Gastroesophageal sphincter (tissue), 4 donors: ENCODE data around the gene POT1. TPM values are rescaled to one million over a fixed set of nuclear protein-coding genes. Genes with fewer than 3 reads are reported as not detected.

Experiments used
- ATAC-seq: fragments of 150-250 bp; one replicate; pipeline ENCODE4 v1.9.1; 2016; ENCODE audit warnings: mild to moderate bottlenecking, moderate library complexity
- H3K27ac ChIP-seq, 4 donors: fragments of 200-600 bp; sonication (generic) in 3 of 4; 1 replicate in 3 of 4; 2 replicates in 1 of 4; pipeline ENCODE4 v1.5.1; 2016 to 2019
- H3K27me3 ChIP-seq: fragments of 200-600 bp; sonication (generic); one replicate; pipeline ENCODE4 v1.5.1; 2019
- H3K36me3 ChIP-seq, 2 donors: fragments of 200-600 bp; sonication (generic); one replicate each; pipeline ENCODE4 v1.5.1; 2019; ENCODE audit warnings: control low read depth in 1 of 2
- H3K4me1 ChIP-seq, 3 donors: fragments of 200-600 bp; sonication (generic); 1 replicate in 2 of 3; 2 replicates in 1 of 3; pipeline ENCODE4 v1.5.1; 2016 to 2019; ENCODE audit warnings: control low read depth in 2 of 3
- H3K4me3 ChIP-seq, 2 donors: fragments of 200-600 bp; sonication (generic); one replicate each; pipeline ENCODE4 v1.5.1; 2019; ENCODE audit warnings: mild to moderate bottlenecking in 1 of 2, moderate library complexity in 1 of 2
- H3K9me3 ChIP-seq, 3 donors: fragments of 200-600 bp; sonication (generic); one replicate each; pipeline ENCODE4 v1.5.1; 2017 to 2019; ENCODE audit warnings: control low read depth in 2 of 3
- CTCF ChIP-seq, 4 experiments: fragments of 200-600 bp in 2 of 4; fragments of 450-650 bp in 2 of 4; sonication (generic) in 1 of 4; IDR thresholded peaks; one replicate each; pipeline ENCODE4 v1.5.1; 2017 to 2019; ENCODE audit warnings: antibody characterized with exemption in 4 of 4, mild to moderate bottlenecking in 2 of 4, moderate library complexity in 2 of 4
- EP300 ChIP-seq: sonication (generic); formaldehyde crosslinking; IDR thresholded peaks from one replicate; pipeline ENCODE4 v1.6.1; 2017; ENCODE audit warnings: antibody characterized with exemption, mild to moderate bottlenecking
- POLR2A ChIP-seq, 2 donors: fragments of 450-650 bp; IDR thresholded peaks; one replicate each; pipeline ENCODE4 v1.6.1; 2017; ENCODE audit warnings: antibody characterized with exemption in 2 of 2, mild to moderate bottlenecking in 2 of 2, moderate library complexity in 1 of 2
- POLR2AphosphoS5 ChIP-seq: sonication (generic); formaldehyde crosslinking; IDR thresholded peaks from one replicate; pipeline ENCODE4 v1.6.1; 2017; ENCODE audit warnings: antibody characterized with exemption
- WGBS, 2 donors: methylation state at CpG; one replicate each; pipeline ENCODE4 v1.1.5; 2018; ENCODE audit warnings: low coverage in 1 of 2; 5-methylcytosine and 5-hydroxymethylcytosine counted together
- total RNA-seq, 4 donors: library from RNA; depleted of rRNA; stranded (reverse); fragments of >200 nt; gene quantifications; one replicate each; pipeline ENCODE4 v1.1.0, GENCODE V29; 2016

The POT1 gene
- total RNA-seq, 4 donors from 2014 or later = 17.9 to 32.7 (median 25.6) TPM

- H3K27me3 ChIP-seq = no peaks in the 10 kb centered on the region
- no peak overlapping the region for H3K4me3 ChIP-seq
- H3K4me1 ChIP-seq = no peaks in the 10 kb centered on the region
- no peak overlapping the region for H3K27ac ChIP-seq
- H3K9me3 ChIP-seq = peaks cover 0 to 8% (median 0%) of the 10 kb centered on the region in 3 donors
- no peak for ATAC-seq
- TF ChIP-seq POLR2AphosphoS5 (no peak), POLR2A (IDR thresholded peaks at IDR 0.05) (no peak), EP300 (no peak), CTCF (IDR thresholded peaks at IDR 0.05) (no peak)
- H3K36me3 ChIP-seq = no peaks in the 10 kb centered on the region
Observed at GRCh38 chr7:124954790-124955189, 25.2 kb upstream of the POT1 start.

- 95 to 100% methylated on average over 3 of the region's 3 CpGs for WGBS, 2 donors
- no peaks in the 10 kb centered on the region for H3K36me3 ChIP-seq
- no peak overlapping the region for H3K4me3 ChIP-seq
- TF ChIP-seq CTCF (IDR thresholded peaks at IDR 0.05) = no peak
- no peak for TF ChIP-seq POLR2AphosphoS5
- no peak for TF ChIP-seq EP300
- no peak for TF ChIP-seq POLR2A (IDR thresholded peaks at IDR 0.05)
- no peaks in the 10 kb centered on the region for H3K9me3 ChIP-seq
- H3K27me3 ChIP-seq = no peaks in the 10 kb centered on the region
- H3K27ac ChIP-seq = no peak overlapping the region
- no peaks in the 10 kb centered on the region for H3K4me1 ChIP-seq
- no peak for ATAC-seq
Observed at GRCh38 chr7:124945680-124946079, 16.1 kb upstream of the POT1 start.

GRCh38 chr7:124943472-124943871 lies 13.8 kb upstream of the POT1 start:
- WGBS, 2 donors = 70 to 100% methylated on average over 2 of the region's 2 CpGs
- Histone ChIP-seq H3K4me3 (no peak overlapping the region), H3K27ac (no peak overlapping the region), H3K9me3 (no peaks in the 10 kb centered on the region), H3K4me1 (no peaks in the 10 kb centered on the region), H3K27me3 (no peaks in the 10 kb centered on the region), H3K36me3 (no peaks in the 10 kb centered on the region)
- no peak for ATAC-seq
- TF ChIP-seq POLR2AphosphoS5 (no peak), CTCF (IDR thresholded peaks at IDR 0.05) (no peak), EP300 (no peak), POLR2A (IDR thresholded peaks at IDR 0.05) (no peak)

- no peak for TF ChIP-seq POLR2A (IDR thresholded peaks at IDR 0.05)
- no peak for TF ChIP-seq CTCF (IDR thresholded peaks at IDR 0.05)
- TF ChIP-seq POLR2AphosphoS5 = no peak
- WGBS, 2 donors = 75 to 76% methylated on average over 2 to 3 of the region's 4 CpGs
- H3K4me3 ChIP-seq = no peak overlapping the region
- H3K27me3 ChIP-seq = no peaks in the 10 kb centered on the region
- no peak for ATAC-seq
- no peaks in the 10 kb centered on the region for H3K9me3 ChIP-seq
- no peak overlapping the region for H3K27ac ChIP-seq
- H3K4me1 ChIP-seq = no peaks in the 10 kb centered on the region
- H3K36me3 ChIP-seq = no peaks in the 10 kb centered on the region
Observed at GRCh38 chr7:124942399-124942798, 12.8 kb upstream of the POT1 start.

GRCh38 chr7:124940306-124940705 lies 10.7 kb upstream of the POT1 start:
- Histone ChIP-seq H3K4me1 (no peaks in the 10 kb centered on the region), H3K4me3 (no peak overlapping the region), H3K27me3 (no peaks in the 10 kb centered on the region), H3K9me3 (no peaks in the 10 kb centered on the region), H3K36me3 (no peaks in the 10 kb centered on the region), H3K27ac (no peak overlapping the region)
- no peak for TF ChIP-seq POLR2A (IDR thresholded peaks at IDR 0.05)
- TF ChIP-seq CTCF (IDR thresholded peaks at IDR 0.05) = no peak
- no peak for TF ChIP-seq EP300
- TF ChIP-seq POLR2AphosphoS5 = no peak
- no peak for ATAC-seq
- 75 to 83% methylated on average over 1 to 2 of the region's 2 CpGs for WGBS, 2 donors
